GM10847 (cell line): Measurements from ENCODE around the gene ACOX2.

Experiments
- POLR2A ChIP-seq: IDR thresholded peaks from 2 replicates; pipeline ENCODE4 v1.6.1; 2011; ENCODE audit not compliant: insufficient read length; ENCODE audit errors: extremely low read depth

Gene ACOX2

GRCh38 chr3:58556761-58557221 is 19.8 kb upstream of the ACOX2 start:
- TF ChIP-seq POLR2A: no peak

- TF ChIP-seq POLR2A: no peak
Observed at GRCh38 chr3:58556001-58556400, 19.0 kb upstream of the ACOX2 start.

- no peak for TF ChIP-seq POLR2A
Observed at GRCh38 chr3:58555203-58555602, 18.2 kb upstream of the ACOX2 start.

GRCh38 chr3:58553003-58553402 is 16.0 kb upstream of the ACOX2 start:
- TF ChIP-seq POLR2A: no peak

GRCh38 chr3:58551636-58552180 is 14.7 kb upstream of the ACOX2 start:
- no peak for TF ChIP-seq POLR2A

- no peak for TF ChIP-seq POLR2A
Observed at GRCh38 chr3:58544541-58544940, 7.6 kb upstream of the ACOX2 start.

- no peak for TF ChIP-seq POLR2A
Observed at GRCh38 chr3:58540176-58540858, 3.3 kb upstream of the ACOX2 start.

GRCh38 chr3:58539626-58540025 is 2.6 kb upstream of the ACOX2 start:
- no peak for TF ChIP-seq POLR2A

GRCh38 chr3:58537412-58538301 is 667 bp upstream of the ACOX2 start:
- no peak for TF ChIP-seq POLR2A

GRCh38 chr3:58535531-58536500 is 1.2 kb downstream of the ACOX2 start:
- no peak for TF ChIP-seq POLR2A

GRCh38 chr3:58534592-58535494 is 2.1 kb downstream of the ACOX2 start:
- TF ChIP-seq POLR2A: no peak

- TF ChIP-seq POLR2A: no peak
Observed at GRCh38 chr3:58532794-58533220, 4.2 kb downstream of the ACOX2 start.

GRCh38 chr3:58531956-58532355 is 5.0 kb downstream of the ACOX2 start:
- TF ChIP-seq POLR2A: no peak

GRCh38 chr3:58531555-58531954 is 5.4 kb downstream of the ACOX2 start:
- TF ChIP-seq POLR2A: no peak
